Bronchial epithelial cell (primary cell): ENCODE measurements around the gene AFF3. TPM values are rescaled to one million over a fixed set of nuclear protein-coding genes. Genes with fewer than 3 reads are reported as not detected.
A peak's percentile ranks its signal among the peaks of the same experiment; 100 is the strongest.

Experiments used
- DNase-seq: peaks from one replicate; pipeline ENCODE4 v3.0.0-alpha.2; 2010; ENCODE audit warnings: low read depth
- FAIRE-seq: peaks from 2 replicates; lab custom pipeline; 2011; peaks lifted over from hg19 to GRCh38; lab: Jason Lieb, UNC
- H3K27me3 ChIP-seq: 2 replicates; pipeline ENCODE4 v1.5.1; 2011; ENCODE audit warnings: low read length; ENCODE audit not compliant: control insufficient read depth, insufficient read depth
- H3K36me3 ChIP-seq: 2 replicates; pipeline ENCODE4 v1.5.1; 2011; ENCODE audit warnings: low read length; ENCODE audit not compliant: control insufficient read depth, insufficient read depth
- H3K4me3 ChIP-seq: 2 replicates; pipeline ENCODE4 v1.5.1; 2011; ENCODE audit warnings: mild to moderate bottlenecking, low read depth, low read length, control low read depth
- total RNA-seq: library from RNA; depleted of rRNA; stranded (reverse); fragments of >200 nt; gene quantifications from 2 replicates; pipeline ENCODE4 v1.2.1, GENCODE V29; 2014
- TF ChIP-seq, protein P1 (sequence below): IDR thresholded peaks from 2 replicates; pipeline ENCODE4 v1.5.1; 2011; ENCODE audit warnings: mild to moderate bottlenecking, moderate library complexity, low read length, control low read depth, inconsistent platforms; ENCODE audit not compliant: insufficient read depth, severe bottlenecking

Gene AFF3
- total RNA-seq, 1 donor from 2014 or later, result not detected

DNA sequence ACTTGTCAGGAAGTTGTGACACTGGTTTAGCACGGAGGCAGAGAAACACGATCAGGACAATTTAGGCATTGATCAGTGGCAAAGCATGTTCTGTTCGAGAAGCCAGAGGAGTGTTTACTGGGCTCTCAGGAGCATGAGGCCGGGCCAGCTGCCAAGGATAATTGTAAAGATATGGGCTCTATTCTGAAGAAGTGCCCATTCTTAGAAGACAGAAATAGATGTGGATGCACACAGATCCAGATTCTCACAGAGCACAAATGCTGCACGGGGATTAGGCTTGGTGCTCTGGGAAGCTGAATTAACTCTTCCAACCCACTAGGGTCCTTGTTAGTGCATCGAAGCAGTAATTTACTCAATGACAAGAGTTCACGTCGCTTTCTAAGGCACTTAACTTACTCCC, 16.2 kb downstream of the AFF3 start:
- H3K27me3 ChIP-seq, result no peaks in the 10 kb centered on the region
- no peak overlapping the region for H3K4me3 ChIP-seq
- TF ChIP-seq, protein P1, sequence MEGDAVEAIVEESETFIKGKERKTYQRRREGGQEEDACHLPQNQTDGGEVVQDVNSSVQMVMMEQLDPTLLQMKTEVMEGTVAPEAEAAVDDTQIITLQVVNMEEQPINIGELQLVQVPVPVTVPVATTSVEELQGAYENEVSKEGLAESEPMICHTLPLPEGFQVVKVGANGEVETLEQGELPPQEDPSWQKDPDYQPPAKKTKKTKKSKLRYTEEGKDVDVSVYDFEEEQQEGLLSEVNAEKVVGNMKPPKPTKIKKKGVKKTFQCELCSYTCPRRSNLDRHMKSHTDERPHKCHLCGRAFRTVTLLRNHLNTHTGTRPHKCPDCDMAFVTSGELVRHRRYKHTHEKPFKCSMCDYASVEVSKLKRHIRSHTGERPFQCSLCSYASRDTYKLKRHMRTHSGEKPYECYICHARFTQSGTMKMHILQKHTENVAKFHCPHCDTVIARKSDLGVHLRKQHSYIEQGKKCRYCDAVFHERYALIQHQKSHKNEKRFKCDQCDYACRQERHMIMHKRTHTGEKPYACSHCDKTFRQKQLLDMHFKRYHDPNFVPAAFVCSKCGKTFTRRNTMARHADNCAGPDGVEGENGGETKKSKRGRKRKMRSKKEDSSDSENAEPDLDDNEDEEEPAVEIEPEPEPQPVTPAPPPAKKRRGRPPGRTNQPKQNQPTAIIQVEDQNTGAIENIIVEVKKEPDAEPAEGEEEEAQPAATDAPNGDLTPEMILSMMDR, result no peak
- H3K36me3 ChIP-seq, result no peaks in the 10 kb centered on the region
- no peak for DNase-seq
- FAIRE-seq, result no peak

DNA sequence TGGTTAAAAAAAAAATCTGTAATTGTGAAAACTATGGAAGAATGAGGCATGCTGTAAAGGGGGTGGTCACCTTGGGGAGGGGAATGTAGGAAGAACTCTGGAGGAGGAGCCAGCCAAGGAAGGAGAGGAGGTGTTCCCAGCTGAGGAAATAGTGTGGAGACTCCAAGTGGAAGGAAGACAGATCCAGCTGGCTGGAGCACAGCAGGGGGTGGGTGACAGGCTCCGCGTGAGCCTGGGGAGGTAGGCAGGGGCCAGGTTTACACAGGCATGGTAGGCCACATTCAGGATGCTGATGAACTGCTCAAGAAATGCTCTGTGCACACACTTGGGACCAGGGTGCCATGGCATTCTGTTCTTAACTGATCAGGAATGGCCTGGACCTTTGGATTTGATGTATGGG, 16.8 kb downstream of the AFF3 start:
- no peak for FAIRE-seq
- no peaks in the 10 kb centered on the region for H3K36me3 ChIP-seq
- TF ChIP-seq, protein P1, result no peak
- H3K4me3 ChIP-seq, result no peak overlapping the region
- no peak for DNase-seq
- H3K27me3 ChIP-seq, result no peaks in the 10 kb centered on the region

DNA sequence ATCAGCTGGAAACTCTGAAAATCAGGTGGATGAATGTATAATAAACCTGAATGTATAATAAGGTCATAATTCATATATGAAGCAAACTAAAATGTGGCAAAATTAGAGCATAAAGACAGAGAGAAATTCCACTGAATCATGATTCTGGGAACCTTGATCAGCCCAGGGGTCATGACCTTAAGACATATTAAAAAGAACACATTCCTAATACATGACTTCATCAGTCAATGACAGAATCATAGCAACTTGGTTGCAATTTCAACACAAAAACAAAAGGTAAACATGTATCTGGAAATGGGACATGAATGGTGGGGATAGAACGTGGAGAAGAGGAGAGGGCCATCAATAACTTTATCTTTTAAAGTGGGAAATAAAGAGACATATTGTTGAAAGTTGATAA, 17.6 kb downstream of the AFF3 start:
- no peaks in the 10 kb centered on the region for H3K36me3 ChIP-seq
- DNase-seq, result peak; percentile 16
- TF ChIP-seq, protein P1, result no peak
- no peak for FAIRE-seq
- H3K4me3 ChIP-seq, result no peak overlapping the region
- H3K27me3 ChIP-seq, result no peaks in the 10 kb centered on the region

DNA sequence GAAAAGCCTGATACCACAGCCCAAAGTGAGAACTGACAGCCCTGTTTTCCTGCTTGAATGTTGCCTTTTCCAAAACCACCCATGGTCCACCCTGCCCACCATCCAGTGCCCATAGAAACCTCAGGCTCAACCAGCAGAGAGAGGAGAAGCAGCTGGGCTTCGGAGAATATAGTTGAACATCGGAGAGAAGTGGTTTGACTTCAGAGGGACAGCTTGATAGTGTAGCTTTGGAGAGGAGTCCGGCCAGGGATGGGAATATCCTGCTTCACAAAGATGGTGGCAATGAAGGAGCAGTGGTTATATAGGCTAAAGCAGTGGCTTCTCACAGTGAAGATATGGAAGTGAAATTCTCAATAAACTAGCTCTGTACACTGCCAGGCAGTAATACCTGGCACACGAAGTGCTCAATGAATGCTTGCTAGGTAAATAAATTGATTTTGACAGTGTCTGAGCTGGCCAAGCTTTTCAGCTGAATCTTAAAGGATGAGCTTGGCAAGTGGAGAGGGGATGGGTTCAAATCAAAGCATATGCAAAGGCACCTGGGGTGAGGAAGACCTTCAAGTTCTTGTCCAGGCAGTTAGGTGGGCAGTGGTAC, 21.2 kb downstream of the AFF3 start:
- Histone ChIP-seq H3K4me3 (no peak overlapping the region), H3K27me3 (no peaks in the 10 kb centered on the region), H3K36me3 (no peaks in the 10 kb centered on the region)
- FAIRE-seq, result peak; percentile 23
- TF ChIP-seq, protein P1, result no peak
- no peak for DNase-seq

DNA sequence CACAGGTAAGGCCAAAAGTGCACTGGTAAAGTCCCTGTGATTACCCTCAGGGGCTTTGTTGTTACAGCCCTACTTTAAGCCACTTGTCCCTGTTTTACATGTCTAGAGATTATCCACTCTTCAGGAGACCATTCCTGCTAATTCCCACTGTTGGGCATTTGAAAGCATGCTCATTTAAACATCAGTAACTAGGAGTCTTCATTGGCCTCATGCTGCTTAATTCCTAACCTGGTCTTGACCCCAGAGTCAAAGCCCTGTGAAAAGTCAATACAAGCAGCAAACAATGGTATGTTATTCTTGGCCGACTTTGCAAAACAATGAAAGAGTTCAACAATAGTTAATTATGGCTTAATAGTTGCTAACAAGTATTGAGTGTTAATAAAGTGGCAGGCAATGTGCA, 23.2 kb downstream of the AFF3 start:
- no peaks in the 10 kb centered on the region for H3K27me3 ChIP-seq
- FAIRE-seq (no peak), DNase-seq (no peak)
- TF ChIP-seq, protein P1, result no peak
- no peak overlapping the region for H3K4me3 ChIP-seq
- no peaks in the 10 kb centered on the region for H3K36me3 ChIP-seq

DNA sequence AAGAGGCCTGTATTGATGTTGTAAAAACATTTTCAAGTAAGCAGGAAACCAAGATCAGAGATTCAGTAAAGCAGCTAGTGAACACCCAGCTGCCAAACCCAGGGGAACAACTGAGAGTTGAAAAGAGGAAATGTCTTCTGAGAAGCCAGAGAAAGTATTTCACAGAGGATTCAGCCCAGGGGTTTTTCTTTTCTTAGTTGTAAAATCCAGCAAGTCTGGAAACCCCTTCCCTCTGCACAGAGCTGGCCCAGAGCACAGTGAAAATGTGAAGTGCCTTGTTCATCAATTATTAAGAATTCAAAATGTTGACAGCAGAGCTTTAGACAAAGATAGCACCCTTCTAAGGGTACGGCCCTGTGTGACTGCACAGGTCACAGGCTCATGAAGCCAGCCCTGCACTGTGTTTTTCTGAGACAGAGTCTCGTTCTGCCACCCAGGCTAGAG, 28.4 kb downstream of the AFF3 start:
- no peak for FAIRE-seq
- H3K27me3 ChIP-seq, result peaks cover 7% of the 10 kb centered on the region
- no peak overlapping the region for H3K4me3 ChIP-seq
- no peaks in the 10 kb centered on the region for H3K36me3 ChIP-seq
- TF ChIP-seq, protein P1, result no peak
- DNase-seq, result no peak
